HepG2 (cell line): ENCODE measurements around the gene TUBB4B. TPM values are rescaled to one million over a fixed set of nuclear protein-coding genes. Genes with fewer than 3 reads are reported as not detected.

Source experiments
- BRCA1 ChIP-seq: sonication (generic); formaldehyde crosslinking; IDR thresholded peaks from 2 replicates; pipeline ENCODE4 v1.4.0; 2020; ENCODE audit warnings: missing genetic modification reagents
- LRRFIP1 ChIP-seq: sonication (generic); formaldehyde crosslinking; conservative IDR thresholded peaks from 2 replicates; pipeline ENCODE4 v1.4.0; 2020; ENCODE audit warnings: missing genetic modification reagents
- MAF1 ChIP-seq: sonication (generic); formaldehyde crosslinking; IDR thresholded peaks from 2 replicates; pipeline ENCODE4 v1.5.0; 2020; ENCODE audit warnings: missing genetic modification reagents, borderline replicate concordance
- NR2F6 ChIP-seq, 2 experiments: IDR thresholded peaks; 2 replicates each; pipeline ENCODE4 v1.6.1; 2016; ENCODE audit warnings: antibody characterized with exemption in 1 of 2, mild to moderate bottlenecking in 1 of 2
- PHF5A ChIP-seq: IDR thresholded peaks from one replicate; pipeline ENCODE4 v1.6.1; 2018; ENCODE audit warnings: low read depth, missing genetic modification reagents; ENCODE audit not compliant: unreplicated experiment
- POLR2AphosphoS2 ChIP-seq: IDR thresholded peaks from 2 replicates; pipeline ENCODE4 v1.6.1; 2011; ENCODE audit warnings: low read depth, low read length, improper control_type of control experiment
- REPIN1 ChIP-seq: sonication (generic); formaldehyde crosslinking; IDR thresholded peaks from 2 replicates; pipeline ENCODE4 v1.8.0; 2022; ENCODE audit warnings: missing genetic modification reagents, low read depth, mild to moderate bottlenecking, borderline replicate concordance
- RFX1 ChIP-seq: fragments of 450-650 bp; IDR thresholded peaks from 2 replicates; pipeline ENCODE4 v1.6.1; 2017
- TEAD3 ChIP-seq: optimal IDR thresholded peaks from 2 replicates; pipeline ENCODE3; 2016; ENCODE audit warnings: borderline replicate concordance
- ZNF124 ChIP-seq: sonication (generic); formaldehyde crosslinking; IDR thresholded peaks from 2 replicates; pipeline ENCODE4 v1.4.0; 2020; ENCODE audit warnings: missing genetic modification reagents
- ZNF879 ChIP-seq: sonication (generic); formaldehyde crosslinking; IDR thresholded peaks from 2 replicates; pipeline ENCODE4 v1.8.1; 2023; ENCODE audit warnings: missing genetic modification reagents
- polyA plus RNA-seq, 8 experiments: library from polyadenylated mRNA; depleted of rRNA in 3 of 8; stranded (reverse) in 7 of 8; unstranded in 1 of 8; fragments of >200 nt; fragmentation: Illumina TruSeq in 4 of 8; extraction: Trizol in 4 of 8; gene quantifications; 2 replicates each; pipeline versions ENCODE4 v1.2.1 to v1.2.3, GENCODE V29; 2011 to 2016; ENCODE audit warnings: low read depth in 4 of 8, missing spikeins in 1 of 8, mixed read lengths in 1 of 8; ENCODE audit not compliant: insufficient read depth in 1 of 8
- total RNA-seq, 5 experiments: library from RNA; depleted of rRNA; stranded (reverse); fragments of >200 nt; fragmentation: Illumina TruSeq; extraction: Trizol; gene quantifications; 2 replicates each; pipeline ENCODE4 v1.2.3, GENCODE V29; 2016; ENCODE audit warnings: low read depth in 1 of 5
- TF ChIP-seq, protein P1 (sequence below), 2 experiments: fragments of 450-650 bp in 1 of 2; sonication (generic) in 1 of 2; formaldehyde crosslinking in 1 of 2; IDR thresholded peaks; 2 replicates each; pipeline versions ENCODE4 v1.6.1 to v1.8.0; 2016 to 2022; ENCODE audit warnings: antibody characterized with exemption in 1 of 2, mild to moderate bottlenecking in 1 of 2, missing genetic modification reagents in 1 of 2
- TF ChIP-seq, protein P2 (sequence below), 2 experiments: sonication (generic) in 1 of 2; formaldehyde crosslinking in 1 of 2; IDR thresholded peaks; 2 replicates each; pipeline versions ENCODE4 v1.4.0 to v1.6.1; 2018 to 2020; ENCODE audit warnings: missing genetic modification reagents in 2 of 2, borderline replicate concordance in 1 of 2, low read depth in 1 of 2, mild to moderate bottlenecking in 1 of 2, missing biosample characterization in 1 of 2
- TF ChIP-seq, protein P3 (sequence below): sonication (generic); formaldehyde crosslinking; IDR thresholded peaks from 2 replicates; pipeline ENCODE4 v1.5.1; 2020; ENCODE audit warnings: mild to moderate bottlenecking, missing genetic modification reagents, borderline replicate concordance

The TUBB4B gene
- total and polyA plus RNA-seq, 2 of the 13 experiments (the other 11 are each of a cell fraction or from before 2014, with no cell fraction given): 182 to 412 TPM

DNA sequence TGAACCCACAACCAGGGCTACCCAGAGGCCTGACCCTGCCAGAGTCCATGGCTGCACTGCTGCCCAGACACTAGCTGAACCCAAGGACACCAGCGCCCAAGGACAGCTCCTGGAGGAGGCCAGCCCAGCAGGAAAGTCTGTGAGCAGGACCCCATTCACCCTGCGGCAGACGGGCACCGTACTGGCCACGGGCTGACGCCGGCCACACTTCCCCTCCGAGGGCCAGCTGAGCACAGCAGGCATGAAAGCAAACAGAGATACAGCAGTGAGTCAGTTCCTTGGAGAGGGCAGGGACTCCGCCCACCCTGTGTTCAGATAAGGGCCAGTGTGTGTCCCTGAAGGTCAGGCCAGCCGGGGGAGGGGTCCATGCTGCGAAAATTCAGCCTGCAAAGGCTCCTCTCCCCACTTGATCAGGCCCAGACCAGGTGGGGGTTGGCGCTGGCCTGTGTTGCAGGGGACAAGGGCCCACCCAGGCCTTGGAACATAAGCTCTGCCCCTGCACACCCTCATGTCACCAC, 22.3 kb upstream of the TUBB4B start (continued):
- no peak; the same call in 1 of the 2 replicates for TF ChIP-seq REPIN1 (CRISPR knock-in tag)
- TF ChIP-seq MAF1 (CRISPR knock-in tag): no peak
- TF ChIP-seq RFX1: no peak
- no peak for TF ChIP-seq ZNF879
- TF ChIP-seq POLR2AphosphoS2: no peak
- TF ChIP-seq LRRFIP1: no peak
- TF ChIP-seq TEAD3: no peak
- TF ChIP-seq, protein P1, sequence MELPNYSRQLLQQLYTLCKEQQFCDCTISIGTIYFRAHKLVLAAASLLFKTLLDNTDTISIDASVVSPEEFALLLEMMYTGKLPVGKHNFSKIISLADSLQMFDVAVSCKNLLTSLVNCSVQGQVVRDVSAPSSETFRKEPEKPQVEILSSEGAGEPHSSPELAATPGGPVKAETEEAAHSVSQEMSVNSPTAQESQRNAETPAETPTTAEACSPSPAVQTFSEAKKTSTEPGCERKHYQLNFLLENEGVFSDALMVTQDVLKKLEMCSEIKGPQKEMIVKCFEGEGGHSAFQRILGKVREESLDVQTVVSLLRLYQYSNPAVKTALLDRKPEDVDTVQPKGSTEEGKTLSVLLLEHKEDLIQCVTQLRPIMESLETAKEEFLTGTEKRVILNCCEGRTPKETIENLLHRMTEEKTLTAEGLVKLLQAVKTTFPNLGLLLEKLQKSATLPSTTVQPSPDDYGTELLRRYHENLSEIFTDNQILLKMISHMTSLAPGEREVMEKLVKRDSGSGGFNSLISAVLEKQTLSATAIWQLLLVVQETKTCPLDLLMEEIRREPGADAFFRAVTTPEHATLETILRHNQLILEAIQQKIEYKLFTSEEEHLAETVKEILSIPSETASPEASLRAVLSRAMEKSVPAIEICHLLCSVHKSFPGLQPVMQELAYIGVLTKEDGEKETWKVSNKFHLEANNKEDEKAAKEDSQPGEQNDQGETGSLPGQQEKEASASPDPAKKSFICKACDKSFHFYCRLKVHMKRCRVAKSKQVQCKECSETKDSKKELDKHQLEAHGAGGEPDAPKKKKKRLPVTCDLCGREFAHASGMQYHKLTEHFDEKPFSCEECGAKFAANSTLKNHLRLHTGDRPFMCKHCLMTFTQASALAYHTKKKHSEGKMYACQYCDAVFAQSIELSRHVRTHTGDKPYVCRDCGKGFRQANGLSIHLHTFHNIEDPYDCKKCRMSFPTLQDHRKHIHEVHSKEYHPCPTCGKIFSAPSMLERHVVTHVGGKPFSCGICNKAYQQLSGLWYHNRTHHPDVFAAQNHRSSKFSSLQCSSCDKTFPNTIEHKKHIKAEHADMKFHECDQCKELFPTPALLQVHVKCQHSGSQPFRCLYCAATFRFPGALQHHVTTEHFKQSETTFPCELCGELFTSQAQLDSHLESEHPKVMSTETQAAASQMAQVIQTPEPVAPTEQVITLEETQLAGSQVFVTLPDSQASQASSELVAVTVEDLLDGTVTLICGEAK (IDR thresholded peaks at IDR 0.05): no peak
- TF ChIP-seq, protein P1 (CRISPR knock-in tag; IDR thresholded peaks at IDR 0.05): no peak
- TF ChIP-seq, protein P2, sequence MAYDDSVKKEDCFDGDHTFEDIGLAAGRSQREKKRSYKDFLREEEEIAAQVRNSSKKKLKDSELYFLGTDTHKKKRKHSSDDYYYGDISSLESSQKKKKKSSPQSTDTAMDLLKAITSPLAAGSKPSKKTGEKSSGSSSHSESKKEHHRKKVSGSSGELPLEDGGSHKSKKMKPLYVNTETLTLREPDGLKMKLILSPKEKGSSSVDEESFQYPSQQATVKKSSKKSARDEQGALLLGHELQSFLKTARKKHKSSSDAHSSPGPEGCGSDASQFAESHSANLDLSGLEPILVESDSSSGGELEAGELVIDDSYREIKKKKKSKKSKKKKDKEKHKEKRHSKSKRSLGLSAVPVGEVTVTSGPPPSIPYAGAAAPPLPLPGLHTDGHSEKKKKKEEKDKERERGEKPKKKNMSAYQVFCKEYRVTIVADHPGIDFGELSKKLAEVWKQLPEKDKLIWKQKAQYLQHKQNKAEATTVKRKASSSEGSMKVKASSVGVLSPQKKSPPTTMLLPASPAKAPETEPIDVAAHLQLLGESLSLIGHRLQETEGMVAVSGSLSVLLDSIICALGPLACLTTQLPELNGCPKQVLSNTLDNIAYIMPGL (CRISPR knock-in tag; IDR thresholded peaks at IDR 0.05; ENCODE audit: borderline replicate concordance in 1 of 2, low read depth in 1 of 2): peak in 1 of 2 experiments; percentile 46; a peak in 1 of 4 replicates
- 0 out of 2 replicates have a peak, but pooled peaks have one; percentile 60 for TF ChIP-seq ZNF124 (CRISPR knock-in tag)
- TF ChIP-seq NR2F6 (IDR thresholded peaks at IDR 0.05): peak; percentile 76
- TF ChIP-seq NR2F6 (CRISPR knock-in tag; IDR thresholded peaks at IDR 0.05): peak; percentile 85
- TF ChIP-seq BRCA1 (CRISPR knock-in tag): no peak
- no peak for TF ChIP-seq PHF5A (CRISPR knock-in tag)
- TF ChIP-seq, protein P3, sequence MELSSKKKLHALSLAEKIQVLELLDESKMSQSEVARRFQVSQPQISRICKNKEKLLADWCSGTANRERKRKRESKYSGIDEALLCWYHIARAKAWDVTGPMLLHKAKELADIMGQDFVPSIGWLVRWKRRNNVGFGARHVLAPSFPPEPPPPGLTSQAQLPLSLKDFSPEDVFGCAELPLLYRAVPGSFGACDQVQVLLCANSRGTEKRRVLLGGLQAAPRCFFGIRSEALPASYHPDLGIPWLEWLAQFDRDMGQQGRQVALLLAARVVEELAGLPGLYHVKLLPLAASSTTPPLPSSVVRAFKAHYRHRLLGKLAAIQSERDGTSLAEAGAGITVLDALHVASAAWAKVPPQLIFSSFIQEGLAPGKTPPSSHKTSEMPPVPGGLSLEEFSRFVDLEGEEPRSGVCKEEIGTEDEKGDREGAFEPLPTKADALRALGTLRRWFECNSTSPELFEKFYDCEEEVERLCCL (CRISPR knock-in tag): no peak
